Peyer's patch (tissue), 4 donors: ENCODE data around the gene SLC2A2. TPM values are rescaled to one million over a fixed set of nuclear protein-coding genes. Genes with fewer than 3 reads are reported as not detected.

Source experiments
- DNase-seq, 3 donors: peaks; one replicate each; pipeline ENCODE4 v3.0.0-alpha.2; 2017 to 2019
- H3K27ac ChIP-seq, 4 donors: fragments of 200-600 bp; sonication (generic); one replicate each; pipeline ENCODE4 v1.5.1; 2016 to 2019
- H3K27me3 ChIP-seq, 2 donors: fragments of 200-600 bp; sonication (generic); one replicate each; pipeline ENCODE4 v1.5.1; 2019
- H3K36me3 ChIP-seq, 3 donors: fragments of 200-600 bp; sonication (generic); one replicate each; pipeline ENCODE4 v1.5.1; 2016 to 2019
- H3K4me1 ChIP-seq, 4 donors: fragments of 200-600 bp; sonication (generic); one replicate each; pipeline ENCODE4 v1.5.1; 2016 to 2019
- H3K4me3 ChIP-seq, 4 donors: fragments of 200-600 bp; sonication (generic); 1 replicate in 3 of 4; 2 replicates in 1 of 4; pipeline ENCODE4 v1.5.1; 2016 to 2019; ENCODE audit warnings: mild to moderate bottlenecking in 1 of 4
- H3K9me3 ChIP-seq, 4 donors: fragments of 200-600 bp; sonication (generic); one replicate each; pipeline ENCODE4 v1.5.1; 2016 to 2019; ENCODE audit warnings: mild to moderate bottlenecking in 1 of 4
- POLR2A ChIP-seq, 2 donors: fragments of 450-650 bp; IDR thresholded peaks; one replicate each; pipeline ENCODE4 v1.5.1; 2017; ENCODE audit warnings: antibody characterized with exemption in 2 of 2, mild to moderate bottlenecking in 2 of 2, moderate library complexity in 2 of 2
- small RNA-seq, 2 donors: library from RNA; depleted of rRNA; stranded (forward); fragments of <200 nt; gene quantifications; one replicate each; pipeline ENCODE3, GENCODE V24; 2016
- total RNA-seq, 4 donors: library from RNA; depleted of rRNA; stranded (reverse); fragments of >200 nt; gene quantifications; one replicate each; pipeline ENCODE4 v1.1.0, GENCODE V29; 2016
- TF ChIP-seq, protein P1 (sequence below), 6 experiments: fragments of 450-650 bp in 4 of 6; fragments of 200-600 bp in 2 of 6; sonication (generic) in 1 of 6; IDR thresholded peaks; one replicate each; pipeline ENCODE4 v1.5.1; 2017 to 2019; ENCODE audit warnings: antibody characterized with exemption in 6 of 6, mild to moderate bottlenecking in 3 of 6, moderate library complexity in 1 of 6

Gene SLC2A2
- total RNA-seq, 4 donors from 2014 or later = 2.5 to 115 (median 92.7) TPM

DNA sequence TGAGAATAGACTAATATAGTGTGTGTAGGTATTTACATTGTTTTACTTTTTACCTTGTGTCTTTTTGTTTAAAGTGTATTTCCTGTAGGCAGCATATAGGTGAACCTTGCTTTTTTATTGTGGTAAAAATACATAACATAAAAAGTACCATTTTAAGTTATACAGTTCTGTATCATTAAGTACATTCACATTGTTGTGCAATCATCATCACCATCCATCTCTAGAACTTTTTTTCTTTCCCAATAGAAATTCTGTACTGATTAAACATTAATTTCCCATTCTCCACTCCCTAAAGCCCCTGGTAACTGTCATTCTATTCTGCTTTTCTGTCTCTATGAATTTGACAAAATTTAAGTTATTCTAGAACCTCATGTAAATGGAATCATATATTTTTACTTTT is 69.9 kb downstream of the SLC2A2 start:
- TF ChIP-seq, protein P1, sequence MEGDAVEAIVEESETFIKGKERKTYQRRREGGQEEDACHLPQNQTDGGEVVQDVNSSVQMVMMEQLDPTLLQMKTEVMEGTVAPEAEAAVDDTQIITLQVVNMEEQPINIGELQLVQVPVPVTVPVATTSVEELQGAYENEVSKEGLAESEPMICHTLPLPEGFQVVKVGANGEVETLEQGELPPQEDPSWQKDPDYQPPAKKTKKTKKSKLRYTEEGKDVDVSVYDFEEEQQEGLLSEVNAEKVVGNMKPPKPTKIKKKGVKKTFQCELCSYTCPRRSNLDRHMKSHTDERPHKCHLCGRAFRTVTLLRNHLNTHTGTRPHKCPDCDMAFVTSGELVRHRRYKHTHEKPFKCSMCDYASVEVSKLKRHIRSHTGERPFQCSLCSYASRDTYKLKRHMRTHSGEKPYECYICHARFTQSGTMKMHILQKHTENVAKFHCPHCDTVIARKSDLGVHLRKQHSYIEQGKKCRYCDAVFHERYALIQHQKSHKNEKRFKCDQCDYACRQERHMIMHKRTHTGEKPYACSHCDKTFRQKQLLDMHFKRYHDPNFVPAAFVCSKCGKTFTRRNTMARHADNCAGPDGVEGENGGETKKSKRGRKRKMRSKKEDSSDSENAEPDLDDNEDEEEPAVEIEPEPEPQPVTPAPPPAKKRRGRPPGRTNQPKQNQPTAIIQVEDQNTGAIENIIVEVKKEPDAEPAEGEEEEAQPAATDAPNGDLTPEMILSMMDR (IDR thresholded peaks at IDR 0.05) = no peak
- TF ChIP-seq POLR2A (IDR thresholded peaks at IDR 0.05) = no peak
- DNase-seq = no peak
- H3K36me3 ChIP-seq = no peaks in the 10 kb centered on the region
- no peaks in the 10 kb centered on the region for H3K9me3 ChIP-seq
- no peak overlapping the region for H3K4me3 ChIP-seq
- H3K27ac ChIP-seq = no peak overlapping the region
- H3K27me3 ChIP-seq = no peaks in the 10 kb centered on the region
- H3K4me1 ChIP-seq = no peaks in the 10 kb centered on the region

DNA sequence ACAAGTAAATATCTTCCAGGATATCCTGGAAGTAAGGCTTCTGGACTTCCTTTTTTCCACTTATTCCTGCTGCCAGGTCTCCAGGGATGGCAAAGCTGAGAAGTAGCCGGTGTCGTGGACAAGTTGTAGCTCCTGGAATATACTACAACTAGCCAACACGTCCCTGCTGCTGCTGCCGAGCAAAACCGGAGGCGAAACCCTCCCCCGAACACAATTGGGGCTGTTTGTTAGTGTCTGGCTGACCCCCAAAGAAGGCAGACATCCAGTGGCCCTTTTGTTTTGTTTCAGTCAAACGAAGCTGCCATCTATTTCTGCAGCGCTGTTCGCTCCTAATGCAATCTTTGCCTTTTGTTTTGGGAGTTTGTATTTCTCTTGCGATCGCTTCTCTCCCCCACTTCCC is 72.8 kb downstream of the SLC2A2 start:
- Histone ChIP-seq H3K4me3 (no peak overlapping the region), H3K27me3 (no peaks in the 10 kb centered on the region)
- no peak for DNase-seq

DNA sequence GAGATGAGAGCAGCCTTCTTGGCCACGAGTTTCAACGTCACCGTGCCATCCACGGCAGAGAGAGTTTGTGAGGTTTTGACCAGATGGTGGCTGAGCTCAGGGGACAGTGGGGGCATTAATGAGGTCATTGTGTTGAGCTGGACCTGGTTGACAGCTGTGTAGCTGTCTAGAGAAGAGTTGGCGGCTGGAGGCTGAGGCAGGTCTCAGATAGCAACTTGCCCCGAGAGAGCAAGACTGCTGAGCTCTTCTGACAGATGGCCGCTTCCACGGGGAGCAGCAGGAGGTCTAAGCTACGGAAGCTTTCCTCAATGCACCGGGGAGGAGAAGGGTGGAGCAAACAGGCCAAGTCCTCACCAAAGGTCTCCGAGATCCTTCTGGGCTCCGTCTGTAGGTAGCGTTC is 73.3 kb downstream of the SLC2A2 start:
- TF ChIP-seq, protein P1 (IDR thresholded peaks at IDR 0.05) = no peak
- TF ChIP-seq POLR2A (IDR thresholded peaks at IDR 0.05) = no peak
- Histone ChIP-seq H3K36me3 (no peaks in the 10 kb centered on the region), H3K9me3 (no peaks in the 10 kb centered on the region), H3K27ac (no peak overlapping the region), H3K27me3 (no peaks in the 10 kb centered on the region), H3K4me3 (no peak overlapping the region), H3K4me1 (no peaks in the 10 kb centered on the region)
- DNase-seq = no peak

More for the DNA sequence above, 72.8 kb downstream of the SLC2A2 start:
- no peak for TF ChIP-seq POLR2A (IDR thresholded peaks at IDR 0.05)
- TF ChIP-seq, protein P1 (IDR thresholded peaks at IDR 0.05) = no peak
- Histone ChIP-seq H3K4me1 (no peaks in the 10 kb centered on the region), H3K9me3 (no peaks in the 10 kb centered on the region), H3K36me3 (no peaks in the 10 kb centered on the region), H3K27ac (no peak overlapping the region)

DNA sequence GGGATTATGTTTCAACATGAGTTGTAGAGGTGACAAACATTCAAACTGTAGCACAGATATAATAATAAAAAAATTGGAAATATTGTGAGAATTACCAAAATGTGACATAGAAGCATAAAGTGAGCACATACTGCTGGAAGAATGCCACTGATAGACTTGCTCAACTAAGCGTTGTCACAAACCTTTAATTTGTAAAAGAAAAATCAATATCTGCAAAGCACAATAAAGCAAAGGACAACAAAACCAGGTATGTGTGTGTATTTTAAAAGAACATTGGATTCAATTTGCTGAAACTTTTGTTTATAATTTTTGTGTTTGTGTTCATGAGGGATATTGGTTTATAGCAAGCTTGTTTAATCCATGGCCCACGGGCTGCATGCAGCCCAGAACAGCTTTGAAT is 77.3 kb downstream of the SLC2A2 start:
- H3K4me3 ChIP-seq = no peak overlapping the region
- H3K27ac ChIP-seq = no peak overlapping the region
- no peaks in the 10 kb centered on the region for H3K9me3 ChIP-seq
- no peaks in the 10 kb centered on the region for H3K27me3 ChIP-seq
- H3K36me3 ChIP-seq = no peaks in the 10 kb centered on the region
- TF ChIP-seq POLR2A (IDR thresholded peaks at IDR 0.05) = no peak
- TF ChIP-seq, protein P1 (IDR thresholded peaks at IDR 0.05) = no peak
- H3K4me1 ChIP-seq = no peaks in the 10 kb centered on the region
- DNase-seq = no peak

DNA sequence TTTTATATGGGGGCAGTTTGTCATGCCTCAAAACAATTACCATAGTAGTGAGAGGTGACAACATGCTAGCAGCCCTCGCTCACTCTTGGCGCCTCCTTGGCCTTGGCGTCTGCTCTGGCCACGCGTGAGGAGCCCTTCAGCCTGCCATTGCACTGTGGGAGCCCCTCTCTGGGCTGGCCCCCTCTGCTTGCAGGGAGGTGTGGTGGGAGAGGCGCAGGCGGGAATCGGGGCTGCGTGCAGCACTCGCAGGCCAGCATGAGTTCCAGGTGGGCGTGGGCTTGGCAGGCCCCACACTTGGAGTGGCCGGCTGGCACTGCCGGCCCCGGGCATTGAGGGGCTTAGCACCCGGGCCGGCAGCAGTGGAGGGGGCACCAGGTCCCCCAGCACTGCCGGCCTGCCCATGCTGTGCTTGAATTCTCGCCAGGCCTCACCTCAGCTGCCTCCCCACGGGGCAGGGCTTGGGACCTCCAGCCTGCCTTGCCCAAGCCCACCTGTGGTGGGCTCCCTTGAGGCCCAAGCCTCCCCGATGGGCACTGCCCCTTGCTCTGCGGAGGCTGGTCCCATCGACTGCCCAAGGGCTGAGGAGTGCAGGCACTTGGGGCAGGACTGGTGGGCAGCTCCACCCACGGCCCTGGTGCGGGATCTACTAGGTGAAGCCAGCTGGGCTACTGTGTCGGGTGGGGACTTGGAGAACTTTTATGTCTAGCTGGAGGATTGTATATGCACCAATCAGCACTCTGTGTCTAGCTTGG is 79.3 kb downstream of the SLC2A2 start:
- no peaks in the 10 kb centered on the region for H3K27me3 ChIP-seq
- no peak overlapping the region for H3K4me3 ChIP-seq
- TF ChIP-seq POLR2A (IDR thresholded peaks at IDR 0.05) = no peak
- TF ChIP-seq, protein P1 (IDR thresholded peaks at IDR 0.05) = no peak
- no peaks in the 10 kb centered on the region for H3K36me3 ChIP-seq
- no peak overlapping the region for H3K27ac ChIP-seq
- H3K4me1 ChIP-seq = no peaks in the 10 kb centered on the region
- H3K9me3 ChIP-seq = no peaks in the 10 kb centered on the region
- peak in 1 of 3 donors; percentile 25 for DNase-seq

Small RNA genes within 50 kb of the gene (small RNA-seq; reads per million reads assigned to genes)
- gene RNU1-70P = 0 to 0.41 reads per million in 2 donors

Other genes with a start within 250 kb of the SLC2A2 start
- 10 to 100 TPM; 27.5 to 65.2 (median 29.0) TPM for gene RPL22L1, start 156.5 kb downstream of the SLC2A2 start, total RNA-seq
- gene EIF5A2, start 118.1 kb downstream of the SLC2A2 start, total RNA-seq = 1 to 10 TPM in 3 of 4 donors, under 1 TPM in 1; 0.57 to 5.0 (median 1.8) TPM